K562 (cell line): ENCODE data around the gene COLQ. TPM values are rescaled to one million over a fixed set of nuclear protein-coding genes. Genes with fewer than 3 reads are reported as not detected.

Source experiments
- CBX1 ChIP-seq: sonication (generic); IDR thresholded peaks from 2 replicates; pipeline ENCODE4 v1.6.1; 2016; ENCODE audit warnings: antibody characterized with exemption, low read depth, mild to moderate bottlenecking
- FOXJ2 ChIP-seq: fragments of 200-800 bp; sonication (Bioruptor generic); IDR thresholded peaks from 2 replicates; pipeline ENCODE4 v1.6.1; 2016; ENCODE audit warnings: missing genetic modification characterization, missing compliant biosample characterization
- FOXP4 ChIP-seq: sonication (generic); formaldehyde crosslinking; IDR thresholded peaks from 2 replicates; pipeline ENCODE4 v1.8.0; 2022; ENCODE audit warnings: mild to moderate bottlenecking, missing genetic modification reagents, borderline replicate concordance
- HEY1 ChIP-seq: fragments of 250-450 bp; sonication (Bioruptor Pico); IDR thresholded peaks from 2 replicates; pipeline ENCODE4 v1.5.0; 2020; ENCODE audit warnings: mild to moderate bottlenecking, moderate library complexity, borderline replicate concordance
- HNRNPK ChIP-seq: fragments of 200-400 bp; formaldehyde crosslinking; IDR thresholded peaks from one replicate; pipeline ENCODE4 v1.6.1; 2018; ENCODE audit warnings: mild to moderate bottlenecking, low read depth, low read length; ENCODE audit not compliant: poor library complexity, severe bottlenecking
- KAT8 ChIP-seq: fragments of 450-650 bp; IDR thresholded peaks from 2 replicates; pipeline ENCODE4 v1.6.1; 2016; ENCODE audit warnings: low read depth, mild to moderate bottlenecking
- KDM1A ChIP-seq, 2 experiments: fragments of 450-650 bp; IDR thresholded peaks; 2 replicates each; pipeline ENCODE4 v1.6.1; 2016; ENCODE audit warnings: mild to moderate bottlenecking in 2 of 2
- PYGO2 ChIP-seq: fragments of 450-650 bp; IDR thresholded peaks from 2 replicates; pipeline ENCODE4 v1.6.1; 2016; ENCODE audit warnings: mild to moderate bottlenecking, missing genetic modification characterization, moderate library complexity, missing compliant biosample characterization
- SP2 ChIP-seq: IDR thresholded peaks from 2 replicates; pipeline ENCODE4 v1.6.1; 2011; ENCODE audit warnings: mild to moderate bottlenecking, low read depth, low read length, moderate library complexity; ENCODE audit not compliant: poor library complexity, severe bottlenecking; ENCODE audit errors: extremely low read depth
- TAF1 ChIP-seq: IDR thresholded peaks from 2 replicates; pipeline ENCODE4 v1.6.1; 2011; ENCODE audit warnings: mild to moderate bottlenecking, low read length, moderate library complexity; ENCODE audit not compliant: insufficient read depth, control insufficient read depth, severe bottlenecking; ENCODE audit errors: extremely low read depth
- TARDBP ChIP-seq: fragments of 450-650 bp; IDR thresholded peaks from 2 replicates; pipeline ENCODE4 v1.6.1; 2016
- ZBTB2 ChIP-seq: fragments of 450-650 bp; IDR thresholded peaks from 2 replicates; pipeline ENCODE4 v1.6.1; 2016; ENCODE audit warnings: antibody characterized with exemption
- ZFPM2 ChIP-seq: fragments of 250-450 bp; sonication (Bioruptor Pico); IDR thresholded peaks from 2 replicates; pipeline ENCODE4 v1.5.1; 2022; ENCODE audit warnings: mild to moderate bottlenecking
- ZNF134 ChIP-seq: fragments of 250-450 bp; sonication (Bioruptor Pico); conservative IDR thresholded peaks from 2 replicates; pipeline ENCODE4 v1.4.0; 2020
- ZNF311 ChIP-seq: fragments of 250-450 bp; sonication (Bioruptor Pico); IDR thresholded peaks from 2 replicates; pipeline ENCODE4 v1.4.0; 2020; ENCODE audit warnings: mild to moderate bottlenecking, moderate library complexity
- ZNF589 ChIP-seq: fragments of 200-800 bp; sonication (Bioruptor generic); IDR thresholded peaks from 2 replicates; pipeline ENCODE4 v1.6.1; 2016; ENCODE audit warnings: low read depth, missing genetic modification characterization, missing compliant biosample characterization
- polyA plus RNA-seq, 8 experiments: library from polyadenylated mRNA; depleted of rRNA in 4 of 8; stranded (reverse) in 5 of 8; unstranded in 3 of 8; fragments of >200 nt; fragmentation: Nextera tagmentation in 2 of 8; fragmentation: Illumina TruSeq in 1 of 8; extraction: Ambion mirVana in 2 of 8; extraction: Trizol in 1 of 8; gene quantifications; 2 replicates each; pipeline versions ENCODE4 v1.2.1 to v1.2.3, GENCODE V29; 2011 to 2014; ENCODE audit warnings: inconsistent platforms in 1 of 8, missing spikeins in 1 of 8
- total RNA-seq, 7 experiments: library from RNA; depleted of rRNA in 6 of 7; stranded (reverse); fragments of >200 nt in 6 of 7; fragmentation: Illumina TruSeq in 2 of 7; extraction: Trizol in 2 of 7; gene quantifications; 2 replicates each; pipeline versions ENCODE4 v1.2.1 to v1.2.3, GENCODE V29; 2011 to 2021; ENCODE audit warnings: low replicate concordance in 1 of 7
- TF ChIP-seq, protein P1 (sequence below): sonication (generic); formaldehyde crosslinking; IDR thresholded peaks from 2 replicates; pipeline ENCODE4 v1.8.1; 2023; ENCODE audit warnings: missing genetic modification reagents, mild to moderate bottlenecking, borderline replicate concordance
- TF ChIP-seq, protein P2 (sequence below): fragments of 450-650 bp; formaldehyde crosslinking; IDR thresholded peaks from 2 replicates; pipeline ENCODE4 v1.4.0; 2022; ENCODE audit warnings: missing genetic modification characterization

The COLQ gene
- total and polyA plus RNA-seq, 9 of the 15 experiments (the other 6 are each of a cell fraction or from before 2014, with no cell fraction given) = 0.04 to 0.36 (median 0.27) TPM; not detected in 4

GRCh38 chr3:15427182-15427880 lies 94.2 kb downstream of the COLQ start, which contains the start of the genes EAF1 and METTL6 (continued):
- TF ChIP-seq ZBTB2 (no peak), TAF1 (peak; percentile 80), ZNF134 (no peak), CBX1 (peak; percentile 92), KDM1A (IDR thresholded peaks at IDR 0.05) (no peak), KAT8 (peak; percentile 75), FOXP4 (CRISPR knock-in tag) (no peak), FOXJ2 (tag) (peak; percentile 58; the same call in 1 of the 2 replicates), HEY1 (no peak), SP2 (no peak), PYGO2 (no peak), ZNF311 (no peak), HNRNPK (no peak), ZFPM2 (CRISPR knock-in tag) (no peak), ZNF589 (CRISPR knock-in tag) (0 out of 2 replicates have a peak, but pooled peaks have one; percentile 23), TARDBP (no peak; the same call in 1 of the 2 replicates)
- TF ChIP-seq, protein P1, sequence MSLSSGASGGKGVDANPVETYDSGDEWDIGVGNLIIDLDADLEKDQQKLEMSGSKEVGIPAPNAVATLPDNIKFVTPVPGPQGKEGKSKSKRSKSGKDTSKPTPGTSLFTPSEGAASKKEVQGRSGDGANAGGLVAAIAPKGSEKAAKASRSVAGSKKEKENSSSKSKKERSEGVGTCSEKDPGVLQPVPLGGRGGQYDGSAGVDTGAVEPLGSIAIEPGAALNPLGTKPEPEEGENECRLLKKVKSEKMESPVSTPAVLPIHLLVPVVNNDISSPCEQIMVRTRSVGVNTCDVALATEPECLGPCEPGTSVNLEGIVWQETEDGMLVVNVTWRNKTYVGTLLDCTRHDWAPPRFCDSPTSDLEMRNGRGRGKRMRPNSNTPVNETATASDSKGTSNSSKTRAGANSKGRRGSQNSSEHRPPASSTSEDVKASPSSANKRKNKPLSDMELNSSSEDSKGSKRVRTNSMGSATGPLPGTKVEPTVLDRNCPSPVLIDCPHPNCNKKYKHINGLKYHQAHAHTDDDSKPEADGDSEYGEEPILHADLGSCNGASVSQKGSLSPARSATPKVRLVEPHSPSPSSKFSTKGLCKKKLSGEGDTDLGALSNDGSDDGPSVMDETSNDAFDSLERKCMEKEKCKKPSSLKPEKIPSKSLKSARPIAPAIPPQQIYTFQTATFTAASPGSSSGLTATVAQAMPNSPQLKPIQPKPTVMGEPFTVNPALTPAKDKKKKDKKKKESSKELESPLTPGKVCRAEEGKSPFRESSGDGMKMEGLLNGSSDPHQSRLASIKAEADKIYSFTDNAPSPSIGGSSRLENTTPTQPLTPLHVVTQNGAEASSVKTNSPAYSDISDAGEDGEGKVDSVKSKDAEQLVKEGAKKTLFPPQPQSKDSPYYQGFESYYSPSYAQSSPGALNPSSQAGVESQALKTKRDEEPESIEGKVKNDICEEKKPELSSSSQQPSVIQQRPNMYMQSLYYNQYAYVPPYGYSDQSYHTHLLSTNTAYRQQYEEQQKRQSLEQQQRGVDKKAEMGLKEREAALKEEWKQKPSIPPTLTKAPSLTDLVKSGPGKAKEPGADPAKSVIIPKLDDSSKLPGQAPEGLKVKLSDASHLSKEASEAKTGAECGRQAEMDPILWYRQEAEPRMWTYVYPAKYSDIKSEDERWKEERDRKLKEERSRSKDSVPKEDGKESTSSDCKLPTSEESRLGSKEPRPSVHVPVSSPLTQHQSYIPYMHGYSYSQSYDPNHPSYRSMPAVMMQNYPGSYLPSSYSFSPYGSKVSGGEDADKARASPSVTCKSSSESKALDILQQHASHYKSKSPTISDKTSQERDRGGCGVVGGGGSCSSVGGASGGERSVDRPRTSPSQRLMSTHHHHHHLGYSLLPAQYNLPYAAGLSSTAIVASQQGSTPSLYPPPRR (CRISPR knock-in tag) = peak; percentile 72; the same call in 1 of the 2 replicates
- TF ChIP-seq, protein P2, sequence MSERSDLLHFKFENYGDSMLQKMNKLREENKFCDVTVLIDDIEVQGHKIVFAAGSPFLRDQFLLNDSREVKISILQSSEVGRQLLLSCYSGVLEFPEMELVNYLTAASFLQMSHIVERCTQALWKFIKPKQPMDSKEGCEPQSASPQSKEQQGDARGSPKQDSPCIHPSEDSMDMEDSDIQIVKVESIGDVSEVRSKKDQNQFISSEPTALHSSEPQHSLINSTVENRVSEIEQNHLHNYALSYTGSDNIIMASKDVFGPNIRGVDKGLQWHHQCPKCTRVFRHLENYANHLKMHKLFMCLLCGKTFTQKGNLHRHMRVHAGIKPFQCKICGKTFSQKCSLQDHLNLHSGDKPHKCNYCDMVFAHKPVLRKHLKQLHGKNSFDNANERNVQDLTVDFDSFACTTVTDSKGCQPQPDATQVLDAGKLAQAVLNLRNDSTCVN (CRISPR knock-in tag) = no peak
